CD4-positive, alpha-beta T cell treated with Interleukin-17A for 4 hours (primary cell): ENCODE measurements around the gene CBY2.

Experiments used
- DNase-seq: peaks from one replicate; pipeline ENCODE4 v3.0.0-alpha.2; 2020; ENCODE audit warnings: mixed read lengths

The CBY2 gene

GRCh38 chr13:45702869-45703391 is 810 bp downstream of the CBY2 start:
- no peak for DNase-seq

- no peak for DNase-seq
Observed at GRCh38 chr13:45704211-45704739, 2.2 kb downstream of the CBY2 start.

- DNase-seq, result no peak
Observed at GRCh38 chr13:45704854-45705695, 3.0 kb downstream of the CBY2 start.

GRCh38 chr13:45705918-45706317 is 3.8 kb downstream of the CBY2 start:
- no peak for DNase-seq

- no peak for DNase-seq
Observed at GRCh38 chr13:45707516-45708100, 5.5 kb downstream of the CBY2 start.

DNA sequence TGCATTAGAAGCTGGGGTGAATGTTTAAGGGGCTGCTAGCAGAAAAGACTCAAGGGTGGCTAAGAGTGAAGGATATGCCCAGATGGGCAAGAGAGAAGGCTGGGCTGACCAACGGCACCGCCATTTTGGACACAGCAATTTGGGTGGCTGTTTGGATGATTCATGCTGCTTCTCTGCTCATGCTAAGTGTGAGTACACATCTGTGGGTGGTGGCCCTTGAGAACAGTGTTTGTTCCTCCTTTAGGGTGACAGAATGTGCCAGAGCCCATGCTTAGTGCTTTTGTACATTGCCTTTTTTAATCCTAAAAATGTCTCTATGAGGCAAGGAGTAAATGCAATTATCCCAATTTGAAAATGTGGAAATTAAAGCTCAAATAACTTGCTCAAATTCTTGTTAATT is 9.8 kb downstream of the CBY2 start:
- no peak for DNase-seq

DNA sequence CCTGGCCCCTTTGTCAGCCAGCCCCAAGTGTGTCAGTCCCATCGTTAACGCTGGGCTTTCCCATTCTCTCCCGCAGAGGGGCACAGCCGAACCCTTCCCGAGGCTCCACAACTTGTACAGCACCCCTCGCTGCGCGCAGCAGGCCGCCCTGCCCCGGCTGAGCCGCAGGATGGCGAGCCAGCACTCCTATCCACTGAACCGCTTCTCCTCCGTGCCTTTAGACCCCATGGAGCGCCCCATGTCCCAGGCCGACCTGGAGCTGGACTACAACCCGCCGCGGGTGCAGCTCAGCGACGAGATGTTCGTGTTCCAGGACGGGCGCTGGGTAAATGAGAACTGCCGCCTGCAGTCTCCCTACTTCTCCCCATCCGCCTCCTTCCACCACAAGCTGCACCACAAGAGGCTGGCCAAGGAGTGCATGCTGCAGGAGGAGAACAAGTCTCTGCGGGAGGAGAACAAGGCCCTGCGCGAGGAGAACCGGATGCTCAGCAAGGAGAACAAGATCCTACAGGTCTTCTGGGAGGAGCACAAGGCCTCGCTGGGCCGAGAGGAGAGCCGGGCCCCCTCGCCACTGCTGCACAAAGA is 11.1 kb downstream of the CBY2 start:
- DNase-seq, result no peak

GRCh38 chr13:45713721-45714120 is 11.6 kb downstream of the CBY2 start:
- no peak for DNase-seq

- no peak for DNase-seq
Observed at GRCh38 chr13:45714170-45714569, 12.1 kb downstream of the CBY2 start.

- no peak for DNase-seq
Observed at GRCh38 chr13:45715351-45715750, 13.2 kb downstream of the CBY2 start.

DNA sequence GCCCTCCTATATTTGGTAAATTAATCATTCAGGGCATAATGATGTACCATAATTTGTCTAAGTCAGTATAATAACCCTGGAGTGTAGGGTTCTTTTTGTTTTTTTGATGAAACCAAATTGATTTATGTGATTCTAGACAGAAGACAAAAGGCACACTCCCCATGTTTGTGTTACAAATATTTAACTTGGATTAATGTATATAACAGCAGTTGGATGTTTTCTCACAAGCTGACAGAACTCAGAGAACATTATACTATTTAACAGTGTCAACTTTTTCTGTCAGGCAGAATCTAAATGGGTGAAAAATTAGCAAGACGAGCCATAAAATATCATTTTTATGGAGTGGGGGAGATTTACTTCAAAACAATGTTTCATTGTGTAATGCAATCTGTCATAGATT is 15.2 kb downstream of the CBY2 start:
- no peak for DNase-seq

DNA sequence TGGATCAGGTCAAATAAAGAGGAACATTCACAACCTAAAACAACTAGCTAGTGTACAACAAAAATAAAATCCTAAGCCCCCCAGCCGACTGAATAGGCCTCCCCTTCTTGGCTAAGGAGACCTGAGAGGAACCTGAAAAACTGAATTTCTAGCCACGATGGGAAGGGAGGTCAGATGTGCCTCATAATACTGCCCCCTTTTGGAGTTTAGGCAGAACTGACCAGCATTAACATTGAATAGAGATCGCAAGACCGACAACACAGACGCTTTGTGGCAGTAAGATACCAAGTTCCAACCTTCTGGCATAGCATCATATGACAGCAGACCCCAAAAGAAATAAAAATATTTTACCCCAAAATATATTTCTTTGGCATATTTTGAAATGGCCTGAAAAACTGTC is 15.9 kb downstream of the CBY2 start:
- no peak for DNase-seq

- DNase-seq, result no peak
Observed at GRCh38 chr13:45718992-45719391, 16.9 kb downstream of the CBY2 start.

DNA sequence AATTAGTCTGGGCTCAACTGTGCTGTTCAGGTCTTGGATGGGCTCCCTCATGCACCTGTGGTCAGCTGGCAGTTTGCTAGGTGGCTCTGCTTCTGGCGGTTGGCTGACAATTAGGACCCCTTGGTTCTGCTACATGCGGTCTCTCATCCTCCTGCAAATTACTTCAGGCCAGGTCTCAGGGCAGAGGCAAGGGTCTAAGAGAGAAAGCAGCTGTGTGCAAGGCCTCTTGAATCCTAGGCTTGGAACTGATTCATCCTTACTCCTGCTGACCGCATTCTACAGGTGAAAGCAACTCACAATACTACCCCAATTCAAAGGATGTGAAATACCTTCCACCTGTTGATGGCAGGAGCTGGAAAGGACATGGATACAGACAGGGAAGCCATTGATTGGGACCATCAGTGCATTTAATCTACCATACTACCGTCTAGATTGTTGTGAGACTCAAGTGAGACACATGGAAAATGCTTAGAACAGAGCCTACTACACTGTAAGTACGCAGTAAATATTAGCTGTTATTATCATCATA is 19.1 kb downstream of the CBY2 start:
- DNase-seq, result no peak

- no peak for DNase-seq
Observed at GRCh38 chr13:45723798-45724197, 21.7 kb downstream of the CBY2 start.

- no peak for DNase-seq
Observed at GRCh38 chr13:45728759-45729158, 26.6 kb downstream of the CBY2 start.

GRCh38 chr13:45731455-45731854 is 29.3 kb downstream of the CBY2 start:
- DNase-seq, result no peak

GRCh38 chr13:45732916-45733315 is 30.8 kb downstream of the CBY2 start:
- no peak for DNase-seq

DNA sequence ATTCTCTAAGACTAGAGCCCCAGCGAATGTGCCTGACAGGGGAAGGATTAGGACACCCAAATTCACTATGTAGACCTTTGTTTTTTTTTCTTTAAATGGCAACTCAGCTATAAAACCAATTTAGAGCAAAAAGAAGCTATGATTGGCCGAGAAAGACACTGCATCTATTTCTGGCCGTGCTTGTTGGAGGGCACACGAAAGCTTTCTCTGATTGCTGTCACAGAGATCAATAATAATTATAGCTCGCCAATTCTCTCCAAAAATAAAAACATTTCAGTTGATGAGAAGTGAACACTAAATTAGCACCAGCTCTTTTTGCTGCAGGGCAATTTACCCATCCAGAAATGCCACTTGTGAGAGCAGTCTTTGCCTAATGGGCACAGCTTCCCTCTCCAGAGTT is 31.2 kb downstream of the CBY2 start:
- DNase-seq, result no peak

DNA sequence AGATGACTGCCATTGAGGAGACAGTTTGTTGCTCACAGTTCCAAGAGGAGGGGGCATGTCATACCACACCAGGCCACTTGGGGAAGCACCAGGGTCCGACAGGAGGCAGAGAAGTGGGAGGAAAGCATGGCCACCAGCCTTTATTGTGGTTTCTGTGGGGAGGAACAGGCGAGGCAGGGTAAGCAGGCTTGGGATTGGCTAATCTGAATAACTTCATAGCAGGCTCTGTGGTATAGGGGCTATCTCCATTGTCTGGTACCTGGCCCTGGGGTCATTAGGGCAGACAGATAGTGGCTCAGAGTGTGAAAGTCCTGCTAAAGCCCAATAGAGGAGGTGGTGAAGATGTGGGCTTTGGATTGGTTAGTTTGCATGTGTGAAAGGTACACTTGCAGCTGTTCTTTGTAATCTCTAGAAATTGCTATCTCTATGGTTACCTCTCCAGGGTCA is 35.5 kb downstream of the CBY2 start:
- DNase-seq, result no peak

- DNase-seq, result no peak
Observed at GRCh38 chr13:45742985-45743384, 40.9 kb downstream of the CBY2 start.

DNA sequence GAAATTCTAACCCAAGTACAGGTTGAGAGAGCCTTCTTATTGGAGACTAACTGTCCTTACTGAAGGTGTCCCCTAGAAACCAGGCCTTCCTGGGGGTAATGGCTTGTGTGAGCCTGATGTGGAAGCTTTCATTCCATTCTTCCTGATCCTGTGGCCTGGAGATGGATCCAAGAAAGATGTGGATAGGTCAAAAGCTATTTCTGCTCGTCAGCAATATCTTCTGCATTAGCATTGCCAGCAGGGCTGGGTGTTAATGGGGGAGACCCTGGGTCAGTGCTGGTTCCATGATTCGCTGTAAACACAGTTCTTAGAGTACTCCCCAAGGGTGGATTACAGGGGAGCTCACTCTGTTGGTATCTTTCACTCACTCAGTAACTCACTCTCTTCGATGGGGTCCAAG is 42.9 kb downstream of the CBY2 start:
- DNase-seq, result no peak

- DNase-seq, result no peak
Observed at GRCh38 chr13:45747071-45747470, 45.0 kb downstream of the CBY2 start.
